K562 (cell line): Measurements from ENCODE around the gene TMEM128. TPM values are rescaled to one million over a fixed set of nuclear protein-coding genes. Genes with fewer than 3 reads are reported as not detected.

Experiments
- CBFB ChIP-seq: sonication (generic); formaldehyde crosslinking; IDR thresholded peaks from 2 replicates; pipeline ENCODE4 v1.4.0; 2020; ENCODE audit warnings: mild to moderate bottlenecking, missing genetic modification reagents
- CHD4 ChIP-seq: fragments of 200-600 bp; sonication (generic); IDR thresholded peaks from 3 replicates; pipeline ENCODE4 v1.6.1; 2012; ENCODE audit warnings: low read depth, mild to moderate bottlenecking, mixed read lengths, low read length, inconsistent platforms; ENCODE audit not compliant: insufficient read depth, insufficient replicate concordance, poor library complexity, severe bottlenecking
- DDX20 ChIP-seq: fragments of 450-650 bp; IDR thresholded peaks from 2 replicates; pipeline ENCODE4 v1.6.1; 2016; ENCODE audit warnings: missing genetic modification characterization, low read depth, mild to moderate bottlenecking, missing compliant biosample characterization, moderate library complexity
- DIDO1 ChIP-seq: fragments of 450-650 bp; IDR thresholded peaks from 2 replicates; pipeline ENCODE4 v1.6.1; 2016; ENCODE audit warnings: low read depth, missing biosample characterization, missing genetic modification characterization
- ELF2 ChIP-seq: fragments of 250-450 bp; sonication (Bioruptor Pico); IDR thresholded peaks from 2 replicates; pipeline ENCODE4 v1.5.0; 2021; ENCODE audit warnings: mild to moderate bottlenecking
- KLF1 ChIP-seq: fragments of 450-650 bp; IDR thresholded peaks from 2 replicates; pipeline ENCODE4 v1.6.1; 2016; ENCODE audit warnings: missing genetic modification characterization, missing compliant biosample characterization
- MCM5 ChIP-seq: fragments of 450-650 bp; IDR thresholded peaks from 2 replicates; pipeline ENCODE4 v1.6.1; 2016; ENCODE audit warnings: low read depth
- SNIP1 ChIP-seq: fragments of 450-650 bp; IDR thresholded peaks from 2 replicates; pipeline ENCODE4 v1.7.1; 2017; ENCODE audit warnings: low read depth, mild to moderate bottlenecking
- STAG1 ChIP-seq: sonication (generic); formaldehyde crosslinking; IDR thresholded peaks from 2 replicates; pipeline ENCODE4 v1.5.0; 2020; ENCODE audit warnings: missing genetic modification reagents, borderline replicate concordance
- TAL1 ChIP-seq: fragments of 450-650 bp; IDR thresholded peaks from 2 replicates; pipeline ENCODE4 v1.6.1; 2016; ENCODE audit warnings: mild to moderate bottlenecking
- polyA plus RNA-seq, 8 experiments: library from polyadenylated mRNA; depleted of rRNA in 4 of 8; stranded (reverse) in 5 of 8; unstranded in 3 of 8; fragments of >200 nt; fragmentation: Nextera tagmentation in 2 of 8; fragmentation: Illumina TruSeq in 1 of 8; extraction: Ambion mirVana in 2 of 8; extraction: Trizol in 1 of 8; gene quantifications; 2 replicates each; pipeline versions ENCODE4 v1.2.1 to v1.2.3, GENCODE V29; 2011 to 2014; ENCODE audit warnings: inconsistent platforms in 1 of 8, missing spikeins in 1 of 8
- total RNA-seq, 7 experiments: library from RNA; depleted of rRNA in 6 of 7; stranded (reverse); fragments of >200 nt in 6 of 7; fragmentation: Illumina TruSeq in 2 of 7; extraction: Trizol in 2 of 7; gene quantifications; 2 replicates each; pipeline versions ENCODE4 v1.2.1 to v1.2.3, GENCODE V29; 2011 to 2021; ENCODE audit warnings: low replicate concordance in 1 of 7
- TF ChIP-seq, protein P1 (sequence below): fragments of 450-650 bp; formaldehyde crosslinking; IDR thresholded peaks from 2 replicates; pipeline ENCODE4 v1.4.0; 2020; ENCODE audit warnings: mild to moderate bottlenecking, moderate library complexity
- TF ChIP-seq, protein P2 (sequence below): fragments of 250-450 bp; sonication (Bioruptor Pico); IDR thresholded peaks from 2 replicates; pipeline ENCODE4 v1.8.0; 2021; ENCODE audit warnings: mild to moderate bottlenecking, moderate library complexity
- TF ChIP-seq, protein P3 (sequence below): fragments of 150-350 bp; conservative IDR thresholded peaks from 2 replicates; pipeline ENCODE4 v1.6.1; 2014; ENCODE audit warnings: low read length

The TMEM128 gene
- total and polyA plus RNA-seq, 9 of the 15 experiments (the other 6 are each of a cell fraction or from before 2014, with no cell fraction given), result 9.1 to 40.0 (median 14.3) TPM

DNA sequence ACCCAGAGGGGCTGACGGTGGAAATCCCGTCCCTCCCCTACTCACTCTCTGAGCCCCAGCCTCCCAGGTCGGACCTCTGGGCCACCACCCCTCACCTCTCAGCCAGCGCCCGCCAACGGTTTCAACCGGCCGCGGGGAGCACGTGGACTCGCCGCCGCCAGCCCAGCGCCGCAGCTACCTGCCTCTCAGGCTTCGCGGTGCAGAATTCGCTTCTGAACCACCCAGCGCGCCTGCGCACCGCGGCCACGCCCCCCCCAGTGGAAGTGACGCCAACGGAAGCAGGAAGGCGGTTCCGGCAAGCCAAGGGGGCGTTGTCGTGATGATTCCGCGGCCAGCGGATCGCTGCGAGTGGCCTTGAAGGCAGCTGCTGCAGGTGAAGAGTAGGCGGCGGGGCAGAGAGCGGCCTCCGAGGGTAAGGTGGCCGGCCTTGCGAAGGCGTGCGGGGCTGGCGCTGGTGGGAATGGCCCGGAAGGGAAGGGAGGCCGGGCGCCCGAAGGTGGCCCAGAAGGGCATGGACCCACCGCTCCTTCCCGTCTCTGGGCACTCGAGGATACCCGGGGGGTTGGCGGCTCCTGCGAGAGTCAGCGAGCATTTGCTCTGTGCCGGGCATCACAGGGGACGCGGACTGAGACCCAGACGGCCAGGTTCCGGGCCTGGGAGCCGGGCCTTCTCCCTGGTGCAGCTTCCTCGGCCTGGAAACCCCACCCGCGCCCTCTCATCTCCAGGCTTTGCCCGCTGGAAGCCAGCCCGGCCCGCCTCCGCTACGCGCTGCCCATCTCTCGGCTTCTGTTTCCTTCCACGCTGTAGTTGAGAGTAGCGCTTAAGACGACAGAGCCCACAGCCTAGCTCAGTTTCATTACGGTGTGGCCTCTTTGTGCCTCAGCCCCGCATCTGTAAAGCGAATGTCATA lies 42.2 kb upstream of the TMEM128 start, which contains the start of the genes LYAR and ZBTB49 (continued):
- TF ChIP-seq, protein P1, sequence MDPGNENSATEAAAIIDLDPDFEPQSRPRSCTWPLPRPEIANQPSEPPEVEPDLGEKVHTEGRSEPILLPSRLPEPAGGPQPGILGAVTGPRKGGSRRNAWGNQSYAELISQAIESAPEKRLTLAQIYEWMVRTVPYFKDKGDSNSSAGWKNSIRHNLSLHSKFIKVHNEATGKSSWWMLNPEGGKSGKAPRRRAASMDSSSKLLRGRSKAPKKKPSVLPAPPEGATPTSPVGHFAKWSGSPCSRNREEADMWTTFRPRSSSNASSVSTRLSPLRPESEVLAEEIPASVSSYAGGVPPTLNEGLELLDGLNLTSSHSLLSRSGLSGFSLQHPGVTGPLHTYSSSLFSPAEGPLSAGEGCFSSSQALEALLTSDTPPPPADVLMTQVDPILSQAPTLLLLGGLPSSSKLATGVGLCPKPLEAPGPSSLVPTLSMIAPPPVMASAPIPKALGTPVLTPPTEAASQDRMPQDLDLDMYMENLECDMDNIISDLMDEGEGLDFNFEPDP (CRISPR knock-in tag), result no peak
- no peak for TF ChIP-seq SNIP1
- TF ChIP-seq DIDO1 (tag), result no peak
- no peak for TF ChIP-seq MCM5
- TF ChIP-seq CBFB, result no peak
- TF ChIP-seq, protein P2, sequence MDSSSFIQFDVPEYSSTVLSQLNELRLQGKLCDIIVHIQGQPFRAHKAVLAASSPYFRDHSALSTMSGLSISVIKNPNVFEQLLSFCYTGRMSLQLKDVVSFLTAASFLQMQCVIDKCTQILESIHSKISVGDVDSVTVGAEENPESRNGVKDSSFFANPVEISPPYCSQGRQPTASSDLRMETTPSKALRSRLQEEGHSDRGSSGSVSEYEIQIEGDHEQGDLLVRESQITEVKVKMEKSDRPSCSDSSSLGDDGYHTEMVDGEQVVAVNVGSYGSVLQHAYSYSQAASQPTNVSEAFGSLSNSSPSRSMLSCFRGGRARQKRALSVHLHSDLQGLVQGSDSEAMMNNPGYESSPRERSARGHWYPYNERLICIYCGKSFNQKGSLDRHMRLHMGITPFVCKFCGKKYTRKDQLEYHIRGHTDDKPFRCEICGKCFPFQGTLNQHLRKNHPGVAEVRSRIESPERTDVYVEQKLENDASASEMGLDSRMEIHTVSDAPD (CRISPR knock-in tag), result no peak
- no peak for TF ChIP-seq TAL1
- TF ChIP-seq, protein P3, sequence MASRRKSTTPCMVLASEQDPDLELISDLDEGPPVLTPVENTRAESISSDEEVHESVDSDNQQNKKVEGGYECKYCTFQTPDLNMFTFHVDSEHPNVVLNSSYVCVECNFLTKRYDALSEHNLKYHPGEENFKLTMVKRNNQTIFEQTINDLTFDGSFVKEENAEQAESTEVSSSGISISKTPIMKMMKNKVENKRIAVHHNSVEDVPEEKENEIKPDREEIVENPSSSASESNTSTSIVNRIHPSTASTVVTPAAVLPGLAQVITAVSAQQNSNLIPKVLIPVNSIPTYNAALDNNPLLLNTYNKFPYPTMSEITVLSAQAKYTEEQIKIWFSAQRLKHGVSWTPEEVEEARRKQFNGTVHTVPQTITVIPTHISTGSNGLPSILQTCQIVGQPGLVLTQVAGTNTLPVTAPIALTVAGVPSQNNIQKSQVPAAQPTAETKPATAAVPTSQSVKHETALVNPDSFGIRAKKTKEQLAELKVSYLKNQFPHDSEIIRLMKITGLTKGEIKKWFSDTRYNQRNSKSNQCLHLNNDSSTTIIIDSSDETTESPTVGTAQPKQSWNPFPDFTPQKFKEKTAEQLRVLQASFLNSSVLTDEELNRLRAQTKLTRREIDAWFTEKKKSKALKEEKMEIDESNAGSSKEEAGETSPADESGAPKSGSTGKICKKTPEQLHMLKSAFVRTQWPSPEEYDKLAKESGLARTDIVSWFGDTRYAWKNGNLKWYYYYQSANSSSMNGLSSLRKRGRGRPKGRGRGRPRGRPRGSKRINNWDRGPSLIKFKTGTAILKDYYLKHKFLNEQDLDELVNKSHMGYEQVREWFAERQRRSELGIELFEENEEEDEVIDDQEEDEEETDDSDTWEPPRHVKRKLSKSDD, result no peak
- no peak for TF ChIP-seq STAG1 (CRISPR knock-in tag)
- no peak for TF ChIP-seq DDX20 (tag)
- TF ChIP-seq CHD4, result no peak
- TF ChIP-seq KLF1, result 0 out of 2 replicates have a peak, but pooled peaks have one; percentile 23
- TF ChIP-seq ELF2 (CRISPR knock-in tag), result no peak; the same call in none of the 2 replicates
